Liver (tissue), 3 donors: Measurements from ENCODE around the gene RASL10B.
"Not testable (repeated sequence)": the region's sequence is repeated elsewhere in the genome, so short reads cannot be mapped to it uniquely, and the experiment has no call there.

Experiments
- CTCF ChIP-seq: fragments of 150-350 bp; IDR thresholded peaks from 2 replicates; pipeline ENCODE4 v1.5.1; 2017; ENCODE audit warnings: improper control_type of control experiment, low read depth, low read length; ENCODE audit not compliant: missing input control
- EGR1 ChIP-seq, 2 donors: IDR thresholded peaks; 2 replicates each; pipeline ENCODE4 v1.6.1; 2016 to 2018; ENCODE audit warnings: antibody characterized with exemption in 2 of 2, low read depth in 2 of 2
- FOXA1 ChIP-seq: IDR thresholded peaks from 2 replicates; pipeline ENCODE4 v1.6.1; 2016; ENCODE audit warnings: antibody characterized with exemption
- FOXA2 ChIP-seq: IDR thresholded peaks from 2 replicates; pipeline ENCODE4 v1.6.1; 2016; ENCODE audit warnings: antibody characterized with exemption
- GABPA ChIP-seq, 2 donors: IDR thresholded peaks in 1 of 2; conservative IDR thresholded peaks in 1 of 2; 2 replicates each; pipeline ENCODE4 v1.6.1; 2016; ENCODE audit warnings: antibody characterized with exemption in 2 of 2, mild to moderate bottlenecking in 1 of 2, moderate library complexity in 1 of 2
- HNF4A ChIP-seq, 2 donors: conservative IDR thresholded peaks; 2 replicates each; pipeline ENCODE4 v1.6.1; 2016; ENCODE audit warnings: antibody characterized with exemption in 2 of 2, mild to moderate bottlenecking in 2 of 2
- JUND ChIP-seq, 2 donors: IDR thresholded peaks; 2 replicates each; pipeline ENCODE4 v1.6.1; 2016; ENCODE audit warnings: antibody characterized with exemption in 2 of 2
- RAD21 ChIP-seq, 2 donors: IDR thresholded peaks; 2 replicates each; pipeline ENCODE4 v1.6.1; 2016; ENCODE audit warnings: antibody characterized with exemption in 2 of 2, mild to moderate bottlenecking in 2 of 2
- SP1 ChIP-seq: IDR thresholded peaks from 2 replicates; pipeline ENCODE4 v1.6.1; 2018; ENCODE audit warnings: antibody characterized with exemption, mild to moderate bottlenecking
- TAF1 ChIP-seq: conservative IDR thresholded peaks from 2 replicates; pipeline ENCODE4 v1.6.1; 2016; ENCODE audit warnings: antibody characterized with exemption, mild to moderate bottlenecking
- YY1 ChIP-seq: IDR thresholded peaks from 2 replicates; pipeline ENCODE4 v1.6.1; 2016; ENCODE audit warnings: antibody characterized with exemption, mild to moderate bottlenecking
- TF ChIP-seq, protein P1 (sequence below): IDR thresholded peaks from 2 replicates; pipeline ENCODE4 v1.6.1; 2016; ENCODE audit warnings: antibody characterized with exemption
- TF ChIP-seq, protein P2 (sequence below): IDR thresholded peaks from 2 replicates; pipeline ENCODE4 v1.6.1; 2016; ENCODE audit warnings: antibody characterized with exemption
- TF ChIP-seq, protein P3 (sequence below): IDR thresholded peaks from 2 replicates; pipeline ENCODE4 v1.6.1; 2016; ENCODE audit warnings: antibody characterized with exemption, mild to moderate bottlenecking
- donor health status: healthy.
- donor health status: healthy.

- not testable (repeated sequence) for TF ChIP-seq EGR1 (IDR thresholded peaks at IDR 0.05; ENCODE audit: low read depth in 2 of 2); CTCF; SP1; YY1; GABPA (IDR thresholded peaks at IDR 0.05 in 1 of 2, conservative IDR thresholded peaks at IDR 0.05 in 1 of 2); JUND (IDR thresholded peaks at IDR 0.05); FOXA2; HNF4A (conservative IDR thresholded peaks at IDR 0.05); RAD21 (IDR thresholded peaks at IDR 0.05); TAF1; FOXA1
- TF ChIP-seq, protein P1, sequence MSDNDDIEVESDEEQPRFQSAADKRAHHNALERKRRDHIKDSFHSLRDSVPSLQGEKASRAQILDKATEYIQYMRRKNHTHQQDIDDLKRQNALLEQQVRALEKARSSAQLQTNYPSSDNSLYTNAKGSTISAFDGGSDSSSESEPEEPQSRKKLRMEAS: not testable (repeated sequence)
- TF ChIP-seq, protein P2, sequence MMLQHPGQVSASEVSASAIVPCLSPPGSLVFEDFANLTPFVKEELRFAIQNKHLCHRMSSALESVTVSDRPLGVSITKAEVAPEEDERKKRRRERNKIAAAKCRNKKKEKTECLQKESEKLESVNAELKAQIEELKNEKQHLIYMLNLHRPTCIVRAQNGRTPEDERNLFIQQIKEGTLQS: not testable (repeated sequence)
- TF ChIP-seq, protein P3, sequence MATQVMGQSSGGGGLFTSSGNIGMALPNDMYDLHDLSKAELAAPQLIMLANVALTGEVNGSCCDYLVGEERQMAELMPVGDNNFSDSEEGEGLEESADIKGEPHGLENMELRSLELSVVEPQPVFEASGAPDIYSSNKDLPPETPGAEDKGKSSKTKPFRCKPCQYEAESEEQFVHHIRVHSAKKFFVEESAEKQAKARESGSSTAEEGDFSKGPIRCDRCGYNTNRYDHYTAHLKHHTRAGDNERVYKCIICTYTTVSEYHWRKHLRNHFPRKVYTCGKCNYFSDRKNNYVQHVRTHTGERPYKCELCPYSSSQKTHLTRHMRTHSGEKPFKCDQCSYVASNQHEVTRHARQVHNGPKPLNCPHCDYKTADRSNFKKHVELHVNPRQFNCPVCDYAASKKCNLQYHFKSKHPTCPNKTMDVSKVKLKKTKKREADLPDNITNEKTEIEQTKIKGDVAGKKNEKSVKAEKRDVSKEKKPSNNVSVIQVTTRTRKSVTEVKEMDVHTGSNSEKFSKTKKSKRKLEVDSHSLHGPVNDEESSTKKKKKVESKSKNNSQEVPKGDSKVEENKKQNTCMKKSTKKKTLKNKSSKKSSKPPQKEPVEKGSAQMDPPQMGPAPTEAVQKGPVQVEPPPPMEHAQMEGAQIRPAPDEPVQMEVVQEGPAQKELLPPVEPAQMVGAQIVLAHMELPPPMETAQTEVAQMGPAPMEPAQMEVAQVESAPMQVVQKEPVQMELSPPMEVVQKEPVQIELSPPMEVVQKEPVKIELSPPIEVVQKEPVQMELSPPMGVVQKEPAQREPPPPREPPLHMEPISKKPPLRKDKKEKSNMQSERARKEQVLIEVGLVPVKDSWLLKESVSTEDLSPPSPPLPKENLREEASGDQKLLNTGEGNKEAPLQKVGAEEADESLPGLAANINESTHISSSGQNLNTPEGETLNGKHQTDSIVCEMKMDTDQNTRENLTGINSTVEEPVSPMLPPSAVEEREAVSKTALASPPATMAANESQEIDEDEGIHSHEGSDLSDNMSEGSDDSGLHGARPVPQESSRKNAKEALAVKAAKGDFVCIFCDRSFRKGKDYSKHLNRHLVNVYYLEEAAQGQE: not testable (repeated sequence)
These were observed 20.1 kb downstream of the RASL10B start for GRCh38 chr17:35751541-35751940.
